ENCODE results near the gene SMKR1.
"Not testable (repeated sequence)": the region's sequence is repeated elsewhere in the genome, so short reads cannot be mapped to it uniquely, and the experiment has no call there.

SMKR1 gene

DNA sequence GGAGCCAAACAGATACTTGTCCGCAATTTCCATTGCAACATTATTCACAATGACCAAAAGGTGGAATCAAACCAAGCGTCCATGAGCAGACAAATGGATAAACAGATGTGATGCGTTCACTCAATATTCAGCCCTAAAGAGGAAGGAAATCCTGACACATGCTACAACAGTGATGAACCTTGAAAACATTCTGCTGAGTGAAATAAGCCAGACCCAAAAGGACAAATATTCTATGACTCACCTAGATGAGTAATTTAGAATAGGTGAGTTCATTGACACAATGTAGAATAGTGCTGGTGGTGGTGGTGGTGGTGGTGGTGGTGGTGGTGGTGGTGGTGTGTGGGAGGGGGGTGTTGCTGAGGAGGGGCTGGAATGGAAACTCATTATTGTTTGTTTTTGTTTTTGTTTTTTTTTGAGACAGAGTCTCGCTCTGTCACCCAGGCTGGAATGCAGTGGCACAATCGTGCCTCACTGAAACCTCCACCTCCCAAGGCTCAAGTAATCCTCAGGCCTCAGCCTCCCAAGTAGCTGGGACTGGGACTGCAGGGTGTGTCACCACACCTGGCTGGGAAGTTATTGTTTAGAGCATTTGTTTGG lies 28.6 kb downstream of the SMKR1 start:
- no peak for DNase-seq

DNA sequence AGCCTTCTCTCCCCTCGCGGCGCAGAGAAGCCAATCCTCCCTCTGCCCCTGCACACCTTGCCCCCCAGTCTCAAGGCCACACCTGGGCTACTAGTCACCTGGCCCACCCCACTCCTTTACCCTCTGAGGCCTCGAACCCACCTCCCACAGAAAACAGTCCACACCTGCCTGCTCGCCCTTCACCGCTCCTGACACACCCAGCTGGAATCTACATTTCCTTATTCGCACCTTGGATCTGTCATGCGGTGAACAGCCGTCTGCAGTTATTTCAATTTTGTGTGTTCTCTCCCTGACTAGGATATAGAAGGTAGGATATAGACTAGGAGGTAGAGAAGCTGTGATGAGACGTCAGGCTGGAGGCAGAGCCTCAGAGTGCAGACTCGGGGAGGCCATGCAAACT lies 29.4 kb downstream of the SMKR1 start:
- DNase-seq, result no peak

DNA sequence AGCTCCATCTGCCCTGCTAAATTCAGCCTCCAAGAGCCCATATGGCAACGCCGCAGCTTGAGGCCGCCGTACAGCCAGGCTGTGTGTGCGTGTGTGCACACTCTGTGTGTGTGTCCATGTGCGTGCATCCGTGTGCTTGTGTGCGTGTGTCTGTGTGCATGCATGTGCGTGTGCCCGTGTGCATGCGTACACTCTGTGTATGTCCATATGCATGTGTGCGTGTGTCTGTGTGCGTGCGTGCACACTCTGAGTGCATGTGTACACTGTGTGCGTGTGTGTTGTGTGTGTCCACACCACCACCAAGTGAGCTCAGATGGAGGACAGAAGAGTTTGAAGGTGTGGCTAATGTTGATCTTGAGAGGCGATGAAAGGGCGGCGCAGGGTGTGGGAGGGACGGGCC lies 30.0 kb downstream of the SMKR1 start:
- DNase-seq, result no peak

DNA sequence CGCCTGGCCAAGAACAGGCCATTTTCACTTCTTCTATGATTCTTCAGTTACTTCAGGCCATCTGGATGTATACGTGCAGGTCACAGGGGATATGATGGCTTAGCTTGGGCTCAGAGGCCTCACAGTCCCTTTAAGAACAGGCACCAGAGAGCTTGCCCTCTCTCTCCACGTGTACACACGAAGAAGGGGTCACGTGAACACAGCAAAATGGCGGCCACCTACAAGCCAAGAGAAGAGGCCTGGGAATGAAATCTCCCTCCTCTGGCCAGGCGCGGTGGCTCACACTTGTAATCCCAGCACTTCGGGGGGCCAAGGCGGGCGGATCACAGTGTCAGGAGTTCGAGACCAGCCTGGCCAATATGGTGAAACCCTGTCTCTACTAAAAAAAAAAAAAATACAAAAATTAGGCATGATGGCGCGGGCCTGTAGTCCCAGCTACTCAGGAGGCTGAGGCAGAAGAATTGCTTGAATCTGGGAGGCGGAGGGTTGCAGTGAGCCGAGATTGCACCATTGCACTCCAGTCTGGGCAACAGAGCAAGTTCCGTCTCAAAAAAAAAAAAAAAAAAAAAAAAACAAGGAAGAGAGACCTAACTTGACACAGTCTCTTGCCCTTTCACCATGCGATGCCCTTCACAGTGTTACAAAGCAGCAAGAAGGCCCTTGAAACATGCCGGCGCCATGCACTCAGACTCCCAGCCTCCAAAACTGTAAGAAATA lies 32.4 kb downstream of the SMKR1 start:
- DNase-seq, result not testable (repeated sequence)

DNA sequence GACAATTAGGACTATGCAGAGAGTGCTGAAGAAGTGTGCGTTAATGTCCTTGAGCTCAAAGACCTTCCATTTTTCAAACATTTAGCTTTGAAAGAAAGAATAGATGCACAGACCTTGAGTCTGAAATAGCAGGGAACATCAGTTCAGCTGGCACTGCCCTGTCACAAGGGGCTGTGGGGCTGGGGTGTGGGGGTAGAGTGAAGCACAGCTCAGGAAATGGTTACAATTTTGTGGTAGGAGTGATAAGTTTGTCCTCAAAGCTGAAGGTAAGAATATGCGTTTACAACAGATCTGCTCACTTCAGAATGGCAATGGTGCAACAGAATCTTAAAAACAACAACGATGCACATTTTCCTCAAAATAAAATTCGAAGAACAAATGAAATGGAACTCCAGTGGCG lies 33.6 kb downstream of the SMKR1 start:
- DNase-seq, result no peak

DNA sequence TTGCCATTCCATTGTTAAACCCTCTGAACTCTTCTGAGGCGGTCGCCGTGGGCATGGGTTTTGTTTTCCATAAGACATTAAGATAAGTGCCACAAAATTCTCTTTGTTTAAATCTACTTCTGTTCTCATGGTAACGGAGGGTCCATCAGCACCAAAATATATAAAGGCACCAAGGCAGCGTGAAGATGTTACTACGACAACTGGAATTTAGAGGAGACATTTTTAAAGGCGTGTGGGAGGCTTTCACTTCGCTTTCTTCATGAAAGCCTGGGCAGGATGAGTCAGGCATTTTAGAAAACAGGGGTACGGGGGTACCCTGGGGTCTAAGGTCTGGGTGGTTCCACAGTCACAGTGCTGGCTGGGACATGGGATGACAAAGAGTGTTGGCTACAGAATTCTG lies 34.0 kb downstream of the SMKR1 start:
- DNase-seq, result no peak

DNA sequence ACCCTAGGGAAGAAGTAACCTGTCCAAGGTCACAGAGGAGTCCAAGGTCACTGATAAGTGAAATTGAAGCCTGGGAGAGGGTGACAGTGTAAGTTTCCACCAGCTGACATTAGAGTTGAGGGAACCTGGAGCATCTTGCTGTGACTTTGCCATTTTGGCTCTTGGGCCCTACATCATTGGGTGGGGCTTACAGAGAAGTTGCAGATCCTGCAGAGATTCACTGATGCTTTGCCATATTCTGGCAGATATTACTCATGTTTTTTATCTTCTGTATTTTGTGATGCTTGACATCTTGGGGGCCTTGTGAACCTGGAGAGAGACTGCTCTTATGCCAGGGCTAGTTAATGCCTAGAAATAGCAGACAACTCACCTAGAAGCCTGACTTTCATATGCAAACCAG lies 36.5 kb downstream of the SMKR1 start:
- DNase-seq, result no peak

DNA sequence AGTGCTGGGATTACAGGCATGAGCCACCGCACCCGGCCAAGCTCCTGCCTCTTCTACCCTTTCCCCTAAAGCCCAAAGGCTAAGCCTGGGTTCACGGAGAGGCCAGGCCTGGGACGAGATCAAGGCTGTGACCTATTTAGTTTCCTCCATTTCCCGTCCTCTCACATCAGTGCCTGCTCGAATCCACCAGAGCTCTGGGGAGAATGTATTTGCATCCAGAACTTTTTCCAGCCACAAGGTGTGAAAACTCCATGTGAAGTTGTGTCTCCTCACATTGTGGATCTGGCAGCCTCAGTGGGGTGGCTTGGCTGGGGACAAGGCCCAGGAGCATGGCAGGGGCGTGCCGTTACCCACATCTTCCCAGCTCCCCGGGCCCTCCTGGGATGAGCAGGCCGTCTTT lies 38.0 kb downstream of the SMKR1 start:
- DNase-seq, result no peak

DNA sequence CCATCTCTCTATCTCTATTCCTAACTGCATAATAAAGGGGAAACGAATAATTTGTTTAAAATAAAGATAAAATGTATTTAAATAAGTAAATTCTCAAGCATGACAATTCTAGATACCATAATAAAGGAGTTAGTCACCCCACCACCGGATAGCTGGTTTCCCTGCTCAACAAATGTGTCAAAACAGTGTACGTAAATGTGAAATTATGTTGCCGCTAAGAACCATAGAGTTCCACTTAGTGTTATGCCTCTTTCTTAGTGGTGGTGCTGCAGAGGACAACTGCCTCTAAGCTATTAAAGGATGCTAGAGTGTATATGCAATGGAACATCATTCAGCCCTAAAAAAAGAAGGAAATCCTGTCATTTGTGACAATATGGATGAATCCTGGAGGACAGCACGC lies 42.4 kb downstream of the SMKR1 start:
- DNase-seq, result no peak

DNA sequence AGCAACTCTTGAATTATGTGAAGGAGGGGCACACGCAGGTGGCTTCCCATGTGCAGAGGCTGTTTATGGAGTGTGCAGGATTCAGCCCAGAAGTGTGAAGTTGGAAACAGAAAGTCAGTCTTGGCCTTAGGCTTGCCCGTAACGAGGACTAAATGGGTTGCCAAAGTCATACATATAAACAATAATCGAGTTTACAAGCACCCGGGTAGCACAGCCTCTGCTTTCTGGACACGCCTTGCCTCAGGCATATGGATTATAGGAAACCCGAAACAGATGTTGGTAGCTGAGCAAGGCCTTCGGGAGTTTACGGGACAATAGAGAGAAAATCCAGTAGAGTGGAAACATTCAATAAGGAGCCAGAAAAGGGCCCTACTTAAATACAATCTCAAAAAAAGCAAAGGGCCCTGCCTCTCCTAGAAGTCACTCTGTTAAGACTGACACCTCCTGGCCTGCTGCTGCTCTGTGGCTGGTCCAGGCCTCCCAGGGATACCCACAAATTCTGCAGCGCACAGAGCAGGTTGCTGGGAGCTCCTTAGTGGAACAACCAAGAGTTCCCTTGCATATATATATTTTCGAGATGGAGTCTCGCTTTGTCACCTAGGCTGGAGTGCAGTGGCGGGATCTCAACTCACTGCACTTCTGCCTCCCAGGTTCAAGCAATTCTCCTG lies 48.5 kb downstream of the SMKR1 start:
- no peak for DNase-seq

DNA sequence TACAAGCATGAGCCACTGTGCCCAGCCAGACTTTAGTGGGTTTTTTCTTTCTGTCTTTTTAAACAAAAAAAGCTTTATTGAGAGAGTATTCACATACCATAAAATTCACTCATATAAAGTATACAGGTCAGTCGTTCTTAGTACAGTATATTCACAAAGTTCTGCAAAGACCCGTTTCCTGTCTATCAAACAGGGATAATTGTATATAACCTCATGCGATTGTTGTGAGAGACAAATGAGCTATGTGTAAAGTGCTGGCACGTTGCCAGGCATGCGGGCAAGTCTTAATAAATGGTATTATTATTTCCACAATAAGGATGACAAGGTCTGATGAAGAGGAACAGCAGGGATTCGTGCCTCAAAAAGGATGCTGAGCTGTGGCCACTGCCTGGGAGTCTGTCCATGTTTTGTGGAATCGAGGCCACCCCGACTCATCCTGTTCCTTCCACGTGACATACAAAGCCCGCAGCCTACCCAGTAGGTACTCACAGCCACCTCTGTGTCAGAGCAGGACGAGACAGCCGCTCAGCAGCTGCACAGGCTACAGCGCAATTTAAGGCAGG lies 51.6 kb downstream of the SMKR1 start:
- DNase-seq, result peak; percentile 97

DNA sequence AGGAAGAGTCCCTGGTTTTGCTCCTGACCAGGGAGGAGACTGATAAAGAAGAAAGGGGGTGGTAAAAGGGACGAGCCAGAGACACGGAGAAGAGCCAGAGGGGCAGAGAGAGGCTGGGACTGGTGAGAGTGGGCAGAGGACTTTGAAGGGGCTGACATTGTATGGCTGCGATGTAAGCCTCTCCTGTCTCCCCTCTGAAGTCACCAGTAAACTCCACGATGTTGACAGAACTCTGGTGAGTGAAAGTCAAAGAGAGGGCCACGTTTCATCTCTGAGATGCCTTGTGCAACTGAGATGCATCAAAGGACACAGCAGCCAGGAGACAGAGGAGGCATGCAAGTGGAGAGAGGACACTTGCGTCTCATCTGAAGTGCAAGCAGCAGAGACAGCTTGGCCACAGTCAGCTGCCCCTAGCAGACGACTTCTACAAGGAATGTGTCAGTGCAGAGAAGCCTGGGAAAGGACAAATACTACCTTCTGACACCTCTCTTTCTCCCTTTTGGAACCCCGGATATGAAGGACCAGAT lies 54.3 kb downstream of the SMKR1 start:
- no peak for DNase-seq

DNA sequence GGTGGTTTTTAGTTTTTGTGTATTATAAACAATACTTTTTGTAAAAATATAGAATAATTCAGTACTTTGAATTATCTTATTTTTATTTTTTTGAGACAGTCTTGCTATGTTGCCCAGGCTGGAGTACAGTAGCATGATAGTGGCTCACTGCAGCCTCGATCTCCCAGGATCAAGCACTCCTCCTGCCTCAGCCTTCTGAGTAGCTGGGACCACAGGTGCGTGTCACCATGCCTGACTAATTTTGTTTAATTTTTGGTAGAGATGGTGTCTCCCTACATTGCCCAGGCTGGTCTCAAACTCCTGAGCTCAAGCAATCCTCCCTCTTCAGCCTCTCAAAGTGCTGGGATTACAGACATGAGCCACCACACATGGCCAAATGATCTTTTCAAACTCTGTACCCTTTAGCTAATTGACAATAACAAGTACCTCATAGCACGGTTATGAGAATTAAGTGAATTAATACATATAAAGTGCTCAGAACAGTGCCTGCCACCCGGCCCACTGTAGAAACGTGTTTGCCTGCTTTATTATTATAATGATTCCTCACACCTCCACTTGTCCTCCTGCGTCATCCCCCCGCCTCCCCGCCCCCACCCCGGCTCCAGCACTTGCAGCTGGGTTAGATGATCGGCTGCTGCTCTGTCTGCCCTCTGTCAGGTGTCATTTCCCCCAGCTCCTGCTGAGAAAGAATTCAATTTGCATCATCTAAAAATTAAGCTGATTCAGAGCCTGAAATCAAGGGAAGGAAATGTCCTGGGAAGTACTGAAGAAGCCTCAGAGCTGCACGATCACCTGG lies 55.6 kb downstream of the SMKR1 start:
- peak; percentile 71 for DNase-seq

DNA sequence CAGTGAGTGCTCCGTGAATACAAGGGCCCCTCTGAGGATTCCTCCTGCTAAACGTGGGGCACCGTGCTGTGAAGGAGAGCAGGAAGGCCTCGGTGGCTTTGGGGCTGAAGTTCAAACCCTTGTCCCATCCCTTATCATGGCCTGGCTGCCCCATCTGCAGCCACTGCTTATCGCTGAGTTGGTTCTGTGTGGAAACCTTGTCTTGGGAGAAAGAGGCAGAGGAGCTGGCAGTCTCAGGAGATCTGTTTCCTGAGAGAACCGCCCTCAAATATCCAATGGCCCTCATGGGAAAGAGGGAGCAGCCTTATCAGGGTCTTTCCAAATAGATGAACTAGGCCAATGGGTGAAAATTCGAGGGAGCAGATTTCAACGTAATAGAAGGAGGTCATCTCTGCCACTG lies 57.2 kb downstream of the SMKR1 start:
- no peak for DNase-seq

DNA sequence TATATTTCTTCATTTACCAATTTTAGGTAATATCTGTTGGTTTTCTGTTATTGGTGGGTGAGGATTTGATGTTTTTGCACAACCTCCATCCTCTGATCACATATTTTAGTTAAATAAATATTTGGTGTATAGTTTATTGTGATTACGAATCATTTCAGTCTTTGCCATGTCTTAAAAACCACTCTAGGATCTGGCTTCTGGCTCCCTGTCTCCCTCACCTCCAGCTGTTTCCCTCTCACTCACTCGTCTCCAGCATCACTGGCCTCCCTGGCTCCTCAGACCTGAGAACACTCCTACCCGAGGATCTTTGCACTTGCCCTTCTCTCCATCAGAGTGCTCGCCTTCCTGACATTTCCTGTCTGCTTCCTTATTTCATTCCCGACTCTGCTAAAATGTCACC lies 58.5 kb downstream of the SMKR1 start:
- DNase-seq, result no peak

DNA sequence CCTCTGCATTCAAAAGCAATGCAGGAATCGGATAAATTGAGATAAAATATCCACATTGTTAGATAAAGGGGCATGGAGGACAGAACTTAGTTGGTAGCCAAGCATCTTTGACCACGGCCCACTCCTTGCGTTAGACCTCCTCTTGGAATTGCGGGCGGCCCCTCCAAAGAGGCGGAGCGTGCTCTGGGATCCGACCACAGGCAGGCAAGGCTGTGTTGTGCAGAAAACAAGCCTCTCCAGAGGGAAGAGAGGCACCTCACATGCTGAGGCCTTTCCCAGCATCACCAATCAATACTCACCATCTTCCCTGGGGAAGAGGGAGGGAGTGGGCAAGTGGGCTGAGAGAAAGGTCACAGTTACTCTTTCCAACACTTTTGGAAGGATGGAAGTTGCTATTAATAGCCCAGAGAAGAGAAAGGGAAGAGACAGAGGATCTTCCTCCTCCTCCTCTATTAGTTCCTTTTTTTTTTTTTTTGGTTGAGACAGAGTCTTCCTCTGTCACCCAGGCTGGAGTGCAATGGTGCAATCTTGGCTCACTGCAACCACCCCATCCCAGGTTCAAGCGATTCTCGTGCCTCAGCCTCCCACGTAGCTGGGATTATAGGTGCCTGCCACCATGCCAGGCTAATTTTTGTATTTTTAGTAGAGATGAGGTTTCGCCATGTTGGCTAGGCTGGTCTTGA lies 59.5 kb downstream of the SMKR1 start:
- no peak for DNase-seq

Data from NCI-H146 (cell line).